KOPT-K1 (cell line): ENCODE data around the gene TNS1.

ENCODE experiments used
- H3K27ac ChIP-seq: fragments of 200-600 bp; sonication (generic); 2 replicates; pipeline ENCODE4 v1.5.1; 2016; ENCODE audit warnings: antibody characterized with exemption, mild to moderate bottlenecking, low read depth, low read length; ENCODE audit not compliant: poor library complexity, severe bottlenecking
- H3K36me3 ChIP-seq: fragments of 200-600 bp; sonication (generic); 2 replicates; pipeline ENCODE4 v1.5.1; 2017; ENCODE audit warnings: antibody characterized with exemption, mild to moderate bottlenecking, low read length, moderate library complexity; ENCODE audit not compliant: insufficient read depth
- H3K9me3 ChIP-seq: fragments of 200-600 bp; sonication (generic); 2 replicates; pipeline ENCODE4 v1.5.1; 2017; ENCODE audit warnings: antibody characterized with exemption, low read length, mild to moderate bottlenecking; ENCODE audit not compliant: insufficient read depth, poor library complexity, severe bottlenecking

Gene TNS1

GRCh38 chr2:217988014-217988839 lies 14.6 kb downstream of the TNS1 start:
- Histone ChIP-seq H3K36me3 (no peaks in the 10 kb centered on the region), H3K27ac (no peak overlapping the region), H3K9me3 (no peaks in the 10 kb centered on the region)

- H3K36me3 ChIP-seq = no peaks in the 10 kb centered on the region
- H3K27ac ChIP-seq = no peak overlapping the region
- no peaks in the 10 kb centered on the region for H3K9me3 ChIP-seq
Measured at GRCh38 chr2:217987391-217987790, 15.4 kb downstream of the TNS1 start.

GRCh38 chr2:217986256-217986961 lies 16.4 kb downstream of the TNS1 start:
- Histone ChIP-seq H3K36me3 (no peaks in the 10 kb centered on the region), H3K27ac (no peak overlapping the region), H3K9me3 (no peaks in the 10 kb centered on the region)

GRCh38 chr2:217983276-217984233 lies 19.2 kb downstream of the TNS1 start:
- Histone ChIP-seq H3K27ac (no peak overlapping the region), H3K36me3 (no peaks in the 10 kb centered on the region), H3K9me3 (no peaks in the 10 kb centered on the region)

GRCh38 chr2:217981971-217982370 lies 20.8 kb downstream of the TNS1 start:
- Histone ChIP-seq H3K27ac (no peak overlapping the region), H3K9me3 (no peaks in the 10 kb centered on the region), H3K36me3 (no peaks in the 10 kb centered on the region)

- Histone ChIP-seq H3K27ac (no peak overlapping the region), H3K36me3 (no peaks in the 10 kb centered on the region), H3K9me3 (no peaks in the 10 kb centered on the region)
Measured at GRCh38 chr2:217981084-217981730, 21.6 kb downstream of the TNS1 start.

GRCh38 chr2:217980591-217980990 lies 22.2 kb downstream of the TNS1 start:
- Histone ChIP-seq H3K9me3 (no peaks in the 10 kb centered on the region), H3K27ac (no peak overlapping the region), H3K36me3 (no peaks in the 10 kb centered on the region)

GRCh38 chr2:217980036-217980435 lies 22.8 kb downstream of the TNS1 start:
- H3K36me3 ChIP-seq = no peaks in the 10 kb centered on the region
- no peak overlapping the region for H3K27ac ChIP-seq
- no peaks in the 10 kb centered on the region for H3K9me3 ChIP-seq

- H3K27ac ChIP-seq = no peak overlapping the region
- H3K9me3 ChIP-seq = no peaks in the 10 kb centered on the region
- no peaks in the 10 kb centered on the region for H3K36me3 ChIP-seq
Measured at GRCh38 chr2:217979151-217979811, 23.5 kb downstream of the TNS1 start.

- no peaks in the 10 kb centered on the region for H3K9me3 ChIP-seq
- H3K36me3 ChIP-seq = no peaks in the 10 kb centered on the region
- no peak overlapping the region for H3K27ac ChIP-seq
Measured at GRCh38 chr2:217978536-217979150, 24.2 kb downstream of the TNS1 start.

GRCh38 chr2:217977840-217978535 lies 24.8 kb downstream of the TNS1 start:
- no peak overlapping the region for H3K27ac ChIP-seq
- H3K9me3 ChIP-seq = no peaks in the 10 kb centered on the region

GRCh38 chr2:217976301-217976700 lies 26.5 kb downstream of the TNS1 start:
- Histone ChIP-seq H3K27ac (no peak overlapping the region), H3K9me3 (no peaks in the 10 kb centered on the region), H3K36me3 (no peaks in the 10 kb centered on the region)

More at GRCh38 chr2:217977840-217978535, 24.8 kb downstream of the TNS1 start:
- no peaks in the 10 kb centered on the region for H3K36me3 ChIP-seq

- Histone ChIP-seq H3K9me3 (no peaks in the 10 kb centered on the region), H3K36me3 (no peaks in the 10 kb centered on the region), H3K27ac (no peak overlapping the region)
Measured at GRCh38 chr2:217975626-217976025, 27.2 kb downstream of the TNS1 start.
